ENCODE results near the gene TMEM225B.
"Not testable (repeated sequence)": the region's sequence is repeated elsewhere in the genome, so short reads cannot be mapped to it uniquely, and the experiment has no call there.

The TMEM225B gene

DNA sequence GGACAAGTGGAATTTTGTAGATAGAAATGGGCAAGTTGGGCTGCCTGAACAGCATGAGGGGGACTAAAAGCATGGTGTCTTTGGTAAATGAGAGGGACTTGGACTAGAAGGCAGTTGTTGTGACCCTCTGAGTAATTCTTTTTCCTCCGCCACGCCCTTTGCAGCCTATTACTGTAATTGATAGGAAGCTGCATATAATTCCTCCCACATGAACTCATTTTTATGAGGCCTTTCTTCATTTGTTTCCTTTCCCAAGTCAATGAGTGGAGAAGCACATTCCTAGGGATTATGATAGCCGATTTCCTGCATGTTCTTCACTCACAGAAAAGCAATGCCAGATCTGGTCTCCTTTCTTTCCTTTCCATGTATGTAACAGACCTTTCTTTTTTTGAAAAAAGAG, 46.4 kb downstream of the TMEM225B start:
- no peak overlapping the region for H3K27ac ChIP-seq
- no peak overlapping the region for H3K4me3 ChIP-seq

- Histone ChIP-seq H3K27ac (no peak overlapping the region), H3K4me3 (no peak overlapping the region)
These were observed 47.5 kb downstream of the TMEM225B start for GRCh38 chr7:99645590-99645989.

DNA sequence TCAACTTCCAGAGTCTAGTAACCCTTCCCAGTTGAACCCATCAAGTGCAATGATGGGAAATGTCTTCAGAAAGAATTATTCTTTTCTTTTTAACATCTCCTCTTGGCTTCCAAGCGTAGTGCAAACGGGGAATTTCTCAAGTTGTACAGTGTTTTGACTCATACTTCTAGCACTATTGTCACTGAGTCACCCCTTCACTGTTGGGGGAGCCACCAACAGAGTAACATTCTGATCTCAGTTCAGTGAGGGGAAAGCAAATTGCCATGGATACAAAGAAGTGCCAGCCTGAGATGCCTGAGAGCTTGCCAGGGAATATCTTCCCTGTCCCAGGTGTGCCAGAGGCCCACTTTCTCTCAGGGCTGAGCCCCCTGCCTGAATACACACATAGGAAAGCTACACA, 50.8 kb downstream of the TMEM225B start:
- Histone ChIP-seq H3K4me3 (no peak overlapping the region), H3K27ac (no peak overlapping the region)

- no peak overlapping the region for H3K4me3 ChIP-seq
- no peak overlapping the region for H3K27ac ChIP-seq
These were observed 53.2 kb downstream of the TMEM225B start for GRCh38 chr7:99651290-99651689.

GRCh38 chr7:99652671-99653070, 54.6 kb downstream of the TMEM225B start:
- Histone ChIP-seq H3K27ac (no peak overlapping the region), H3K4me3 (no peak overlapping the region)

- H3K27ac ChIP-seq, H3K4me3 ChIP-seq: not testable (repeated sequence)
These were observed 55.2 kb downstream of the TMEM225B start for GRCh38 chr7:99653269-99653668.

- Histone ChIP-seq H3K27ac (no peak overlapping the region), H3K4me3 (no peak overlapping the region)
These were observed 55.7 kb downstream of the TMEM225B start for GRCh38 chr7:99653754-99654153.

DNA sequence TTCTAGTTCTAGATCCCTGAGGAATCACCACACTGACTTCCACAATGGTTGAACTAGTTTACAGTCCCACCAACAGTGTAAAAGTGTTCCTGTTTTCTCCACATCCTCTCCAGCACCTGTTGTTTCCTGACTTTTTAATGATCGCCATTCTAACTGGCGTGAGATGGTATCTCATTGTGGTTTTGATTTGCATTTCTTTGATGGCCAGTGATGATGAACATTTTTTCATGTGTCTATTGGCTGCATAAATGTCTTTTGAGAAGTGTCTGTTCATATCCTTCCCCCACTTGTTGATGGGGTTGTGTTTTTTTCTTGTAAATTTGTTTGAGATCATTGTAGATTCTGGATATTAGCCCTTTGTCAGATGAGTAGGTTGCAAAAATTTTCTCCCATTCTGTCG, 56.6 kb downstream of the TMEM225B start:
- H3K4me3 ChIP-seq, H3K27ac ChIP-seq: not testable (repeated sequence)

- not testable (repeated sequence) for H3K4me3 ChIP-seq, H3K27ac ChIP-seq
These were observed 59.8 kb downstream of the TMEM225B start for GRCh38 chr7:99657879-99658278.

Data from skin epidermis (tissue), 12 donors.